Psoas muscle (tissue), 8 donors: ENCODE results near the gene ZNF746. TPM values are rescaled to one million over a fixed set of nuclear protein-coding genes. Genes with fewer than 3 reads are reported as not detected.

Experiments
- ATAC-seq, 4 donors: fragments of 200-7000 bp; cut with Tn5 transposase; one replicate each; pipeline ENCODE4 v1.9.1; 2020; ENCODE audit warnings: moderate library complexity in 3 of 4, mild to moderate bottlenecking in 2 of 4
- DNase-seq, 2 donors: peaks; one replicate each; pipeline ENCODE4 v3.0.0-alpha.2; 2020
- H3K27ac ChIP-seq: fragments of 200-600 bp; one replicate; pipeline ENCODE4 v1.8.0; 2022
- H3K27me3 ChIP-seq, 3 donors: fragments of 200-600 bp in 1 of 3; one replicate each; pipeline versions ENCODE4 v1.6.1 to v1.8.0; 2013 to 2022; ENCODE audit warnings: low read length in 2 of 3, mild to moderate bottlenecking in 2 of 3, moderate library complexity in 1 of 3; ENCODE audit not compliant: insufficient read depth in 3 of 3
- H3K36me3 ChIP-seq, 2 donors: fragments of 200-600 bp in 1 of 2; one replicate each; pipeline versions ENCODE4 v1.6.1 to v1.8.0; 2013 to 2022; ENCODE audit warnings: low read depth in 1 of 2, mild to moderate bottlenecking in 1 of 2, moderate library complexity in 1 of 2; ENCODE audit not compliant: insufficient read depth in 1 of 2
- H3K4me1 ChIP-seq: fragments of 200-600 bp; one replicate; pipeline ENCODE4 v1.8.0; 2022
- H3K4me3 ChIP-seq: fragments of 200-600 bp; one replicate; pipeline ENCODE4 v1.8.0; 2022; ENCODE audit warnings: mild to moderate bottlenecking
- H3K9me3 ChIP-seq: fragments of 200-600 bp; one replicate; pipeline ENCODE4 v1.8.0; 2022
- WGBS, 3 donors: extraction: QIAGEN DNeasy Blood & Tissue Kit; methylation state at CpG; one replicate each; pipeline versions ENCODE4 v1.1.6 to v1.1.7; 2013; 5-methylcytosine and 5-hydroxymethylcytosine counted together
- intact Hi-C, 2 donors: fragments of 100-400 bp; cut with DNase I; formaldehyde crosslinking; loops; one replicate each; pipeline versions ENCODE4 v1.11.0 to v1.14.2; 2022
- polyA plus RNA-seq, 3 donors: library from polyadenylated mRNA; stranded (reverse); fragments of 200-250 nt; gene quantifications; one replicate each; pipeline ENCODE4 v1.2.3, GENCODE V29; 2013
- total RNA-seq, 4 donors: library from RNA; stranded (reverse); fragmentation: NEBNext Ultra II Directional in 2 of 4; extraction: Animal tissue kit (Norgen Biotek cat#: 25700) in 2 of 4; gene quantifications; one replicate each; pipeline versions ENCODE4 v1.2.1 to v1.2.4, GENCODE V29; 2021 to 2023
- TF ChIP-seq, protein P1 (sequence below): fragments of 200-600 bp; IDR thresholded peaks from one replicate; pipeline ENCODE4 v1.8.0; 2022; ENCODE audit warnings: antibody characterized with exemption
- donor health status: healthy with polysubstance abuse.
- donor health status: DM: no; HTN: no; CAD: no; lungs with moderate emphysema.
- donor health status: Bipolar disorder and iron deficiency.
- donor health status: healthy.
- donor health status: DM: yes; HTN: yes; CAD: no.
- donor health status: DM: no; HTN: no; CAD: no.
- donor health status: DM: no; HTN: no; CAD: no.
- donor health status: DM: yes; HTN: yes; CAD: no.

ZNF746 gene
- total and polyA plus RNA-seq, 7 donors = 5.0 to 12.7 (median 8.5) TPM

GRCh38 chr7:149510248-149510647 lies 12.6 kb upstream of the ZNF746 start:
- no peaks in the 10 kb centered on the region for H3K36me3 ChIP-seq
- intact Hi-C loops = no loop called here
- no peaks in the 10 kb centered on the region for H3K27me3 ChIP-seq
- ATAC-seq = no peak
- H3K4me1 ChIP-seq = no peaks in the 10 kb centered on the region
- peaks cover 46% of the 10 kb centered on the region for H3K9me3 ChIP-seq
- no peak overlapping the region for H3K27ac ChIP-seq
- DNase-seq = no peak
- TF ChIP-seq, protein P1, sequence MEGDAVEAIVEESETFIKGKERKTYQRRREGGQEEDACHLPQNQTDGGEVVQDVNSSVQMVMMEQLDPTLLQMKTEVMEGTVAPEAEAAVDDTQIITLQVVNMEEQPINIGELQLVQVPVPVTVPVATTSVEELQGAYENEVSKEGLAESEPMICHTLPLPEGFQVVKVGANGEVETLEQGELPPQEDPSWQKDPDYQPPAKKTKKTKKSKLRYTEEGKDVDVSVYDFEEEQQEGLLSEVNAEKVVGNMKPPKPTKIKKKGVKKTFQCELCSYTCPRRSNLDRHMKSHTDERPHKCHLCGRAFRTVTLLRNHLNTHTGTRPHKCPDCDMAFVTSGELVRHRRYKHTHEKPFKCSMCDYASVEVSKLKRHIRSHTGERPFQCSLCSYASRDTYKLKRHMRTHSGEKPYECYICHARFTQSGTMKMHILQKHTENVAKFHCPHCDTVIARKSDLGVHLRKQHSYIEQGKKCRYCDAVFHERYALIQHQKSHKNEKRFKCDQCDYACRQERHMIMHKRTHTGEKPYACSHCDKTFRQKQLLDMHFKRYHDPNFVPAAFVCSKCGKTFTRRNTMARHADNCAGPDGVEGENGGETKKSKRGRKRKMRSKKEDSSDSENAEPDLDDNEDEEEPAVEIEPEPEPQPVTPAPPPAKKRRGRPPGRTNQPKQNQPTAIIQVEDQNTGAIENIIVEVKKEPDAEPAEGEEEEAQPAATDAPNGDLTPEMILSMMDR = no peak
- no peak overlapping the region for H3K4me3 ChIP-seq

DNA sequence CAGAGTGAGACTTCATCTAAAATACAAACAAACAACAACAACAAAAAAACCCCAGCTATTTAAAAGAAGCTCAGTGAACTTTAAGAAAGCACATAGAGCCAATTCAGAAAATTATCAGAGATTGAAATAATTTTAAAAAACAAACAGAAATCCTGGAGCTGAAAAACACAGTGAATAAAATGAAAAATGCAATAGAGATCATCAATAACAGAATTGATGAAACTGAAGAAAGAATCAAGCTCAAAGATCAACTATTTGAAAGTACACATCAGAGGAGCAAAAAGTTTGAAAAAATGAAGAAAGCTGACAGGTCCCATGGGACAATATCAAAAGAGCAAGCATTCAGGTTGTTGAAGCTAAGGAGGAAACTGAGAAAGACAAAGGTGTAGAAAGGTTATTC lies 12.2 kb upstream of the ZNF746 start:
- peaks cover 46% of the 10 kb centered on the region for H3K9me3 ChIP-seq
- intact Hi-C loops = no loop called here
- no peaks in the 10 kb centered on the region for H3K4me1 ChIP-seq
- no peak overlapping the region for H3K4me3 ChIP-seq
- TF ChIP-seq, protein P1 = no peak
- no peak for ATAC-seq
- H3K36me3 ChIP-seq = no peaks in the 10 kb centered on the region
- H3K27ac ChIP-seq = no peak overlapping the region
- no peak for DNase-seq
- H3K27me3 ChIP-seq = no peaks in the 10 kb centered on the region

DNA sequence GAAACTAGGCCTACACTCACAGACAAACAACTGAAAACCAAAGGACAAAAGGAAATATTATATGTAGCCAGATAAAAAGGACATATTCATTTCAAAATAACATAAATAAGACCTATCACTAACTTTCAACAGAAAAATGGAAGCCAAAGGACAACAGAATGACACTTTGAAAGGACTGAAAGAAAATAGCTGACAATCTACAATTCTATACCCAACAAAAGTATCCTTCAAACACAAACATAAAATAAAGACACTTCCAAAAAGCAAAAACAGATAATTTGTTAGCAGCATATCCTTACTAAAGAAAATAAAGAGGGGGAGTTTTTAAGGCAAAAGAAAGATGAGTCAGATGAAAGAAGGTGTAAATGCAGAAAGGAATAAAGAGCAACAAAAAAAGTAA lies 7.9 kb upstream of the ZNF746 start:
- H3K4me3 ChIP-seq = no peak overlapping the region
- H3K36me3 ChIP-seq = no peaks in the 10 kb centered on the region
- intact Hi-C loops = no loop called here
- H3K4me1 ChIP-seq = no peaks in the 10 kb centered on the region
- ATAC-seq (no peak), DNase-seq (no peak)
- TF ChIP-seq, protein P1 = no peak
- peaks cover 30% of the 10 kb centered on the region for H3K9me3 ChIP-seq
- no peak overlapping the region for H3K27ac ChIP-seq
- no peaks in the 10 kb centered on the region for H3K27me3 ChIP-seq

DNA sequence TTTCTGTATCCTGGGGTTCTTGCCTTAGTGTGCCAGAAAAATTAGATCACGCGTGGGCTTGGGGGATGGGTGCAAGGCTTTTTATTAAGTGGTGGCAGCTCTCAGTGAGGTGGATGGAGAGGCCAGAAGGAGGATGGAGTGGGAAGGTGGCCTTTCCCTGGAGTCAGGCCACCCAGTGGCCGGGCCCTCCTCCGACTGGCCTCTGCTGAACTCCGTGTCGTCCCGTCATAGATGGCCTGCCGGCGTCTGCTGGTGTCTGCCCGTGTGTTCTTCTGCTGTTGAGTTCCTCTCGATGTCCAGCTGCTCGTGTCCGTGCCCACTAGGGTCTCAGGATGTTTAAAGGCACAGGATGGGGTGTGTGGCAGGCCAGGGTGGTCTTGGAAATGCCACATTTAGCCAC lies 4.0 kb upstream of the ZNF746 start:
- intact Hi-C loops = loop anchor here in 1 of 2 donors (5.0 kb wide), 1 partner anchor 126 kb away; no protein-coding TSS in a partner anchor
- Histone ChIP-seq H3K4me1 (no peaks in the 10 kb centered on the region), H3K36me3 (no peaks in the 10 kb centered on the region), H3K4me3 (no peak overlapping the region), H3K27me3 (no peaks in the 10 kb centered on the region), H3K9me3 (peaks cover 13% of the 10 kb centered on the region), H3K27ac (no peak overlapping the region)
- 68 to 74% (median 72%) methylated on average over 11 to 13 of the region's 13 CpGs for WGBS, 3 donors
- DNase-seq (no peak), ATAC-seq (no peak)
- TF ChIP-seq, protein P1 = no peak

DNA sequence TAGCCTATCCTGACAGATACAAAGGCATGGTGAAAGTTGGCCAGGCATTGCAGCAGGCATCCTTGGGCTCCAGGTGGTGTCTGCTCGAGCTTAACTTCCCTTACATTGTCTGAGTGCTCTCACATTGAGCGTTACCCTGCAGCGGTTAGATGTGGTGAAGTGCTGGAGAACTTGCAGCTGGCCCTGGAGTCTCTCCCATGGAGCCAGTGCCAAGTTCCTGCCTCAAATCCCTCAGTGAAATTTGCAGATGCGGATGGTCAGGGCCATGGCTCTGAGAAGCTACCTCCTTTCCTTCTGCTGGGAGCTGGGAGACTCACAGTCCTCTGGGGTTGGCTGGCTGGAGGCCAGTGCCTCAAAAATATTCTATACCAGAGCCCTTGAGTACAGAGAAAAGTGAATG lies 3.3 kb upstream of the ZNF746 start:
- Histone ChIP-seq H3K36me3 (no peaks in the 10 kb centered on the region), H3K9me3 (peaks cover 6% of the 10 kb centered on the region), H3K27me3 (no peaks in the 10 kb centered on the region), H3K4me3 (no peak overlapping the region), H3K27ac (no peak overlapping the region), H3K4me1 (peaks cover 4% of the 10 kb centered on the region)
- DNase-seq (no peak), ATAC-seq (no peak)
- 24 to 29% (median 28%) methylated on average over 4 of the region's 4 CpGs for WGBS, 3 donors
- TF ChIP-seq, protein P1 = no peak
- intact Hi-C loops = loop anchor here in 1 of 2 donors (5.0 kb wide), 1 partner anchor 126 kb away; no protein-coding TSS in a partner anchor
